Adrenal gland (tissue), 5 donors: Measurements from ENCODE around the gene MYO10.

Experiments
- POLR2A ChIP-seq, 2 donors: fragments of 450-650 bp; IDR thresholded peaks; one replicate each; pipeline ENCODE4 v1.6.1; 2017; ENCODE audit warnings: antibody characterized with exemption in 2 of 2, mild to moderate bottlenecking in 2 of 2, moderate library complexity in 1 of 2
- TF ChIP-seq, protein P1 (sequence below), 6 experiments: fragments of 450-650 bp in 4 of 6; fragments of 200-600 bp in 2 of 6; sonication (generic) in 1 of 6; IDR thresholded peaks; 1 replicate in 5 of 6; 2 replicates in 1 of 6; pipeline versions ENCODE4 v1.5.1 to v1.8.0; 2016 to 2021; ENCODE audit warnings: antibody characterized with exemption in 6 of 6, mild to moderate bottlenecking in 2 of 6, moderate library complexity in 1 of 6
- donor health status: DM: no; HTN: no; CAD: no.

DNA sequence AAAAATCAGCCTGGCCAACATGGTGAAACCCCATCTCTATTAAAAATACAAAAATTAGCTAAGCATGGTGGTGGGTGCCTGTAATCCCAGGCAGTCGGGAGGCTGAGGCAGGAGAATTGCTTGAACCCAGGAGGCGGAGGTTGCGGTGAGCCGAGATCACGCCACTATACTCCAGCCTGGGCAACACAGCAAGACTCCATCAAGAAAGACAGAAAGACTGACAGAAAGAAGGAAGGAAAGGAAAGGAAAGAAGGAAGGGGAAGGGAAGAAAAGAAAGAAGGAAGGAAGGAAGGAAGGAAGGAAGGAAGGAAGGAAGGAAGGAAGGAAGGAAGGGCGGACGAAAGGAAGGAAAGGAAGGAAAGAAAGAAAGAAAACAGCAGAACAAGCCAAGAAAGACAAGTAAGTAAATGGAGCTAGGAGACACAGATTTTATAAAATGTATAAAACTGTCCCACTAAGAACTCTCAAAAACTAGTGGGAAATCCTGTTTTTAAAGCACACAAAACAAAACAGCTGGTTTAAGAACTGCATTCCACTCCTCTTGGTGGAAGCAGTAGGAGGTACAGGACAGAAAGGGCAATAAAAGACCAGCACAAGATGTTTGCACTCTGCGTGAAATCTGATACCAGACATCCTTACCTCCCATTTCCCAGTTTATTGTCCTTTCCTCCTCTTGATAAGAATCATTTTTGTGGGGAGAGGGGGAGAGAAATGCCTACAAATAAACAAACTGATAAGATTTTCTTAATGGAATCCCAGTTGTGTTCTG lies 46.7 kb downstream of the MYO10 start:
- TF ChIP-seq, protein P1, sequence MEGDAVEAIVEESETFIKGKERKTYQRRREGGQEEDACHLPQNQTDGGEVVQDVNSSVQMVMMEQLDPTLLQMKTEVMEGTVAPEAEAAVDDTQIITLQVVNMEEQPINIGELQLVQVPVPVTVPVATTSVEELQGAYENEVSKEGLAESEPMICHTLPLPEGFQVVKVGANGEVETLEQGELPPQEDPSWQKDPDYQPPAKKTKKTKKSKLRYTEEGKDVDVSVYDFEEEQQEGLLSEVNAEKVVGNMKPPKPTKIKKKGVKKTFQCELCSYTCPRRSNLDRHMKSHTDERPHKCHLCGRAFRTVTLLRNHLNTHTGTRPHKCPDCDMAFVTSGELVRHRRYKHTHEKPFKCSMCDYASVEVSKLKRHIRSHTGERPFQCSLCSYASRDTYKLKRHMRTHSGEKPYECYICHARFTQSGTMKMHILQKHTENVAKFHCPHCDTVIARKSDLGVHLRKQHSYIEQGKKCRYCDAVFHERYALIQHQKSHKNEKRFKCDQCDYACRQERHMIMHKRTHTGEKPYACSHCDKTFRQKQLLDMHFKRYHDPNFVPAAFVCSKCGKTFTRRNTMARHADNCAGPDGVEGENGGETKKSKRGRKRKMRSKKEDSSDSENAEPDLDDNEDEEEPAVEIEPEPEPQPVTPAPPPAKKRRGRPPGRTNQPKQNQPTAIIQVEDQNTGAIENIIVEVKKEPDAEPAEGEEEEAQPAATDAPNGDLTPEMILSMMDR (IDR thresholded peaks at IDR 0.05) = no peak
- no peak for TF ChIP-seq POLR2A (IDR thresholded peaks at IDR 0.05)
